Immature natural killer cell (primary cell): ENCODE results near the gene PEX3. TPM values are rescaled to one million over a fixed set of nuclear protein-coding genes. Genes with fewer than 3 reads are reported as not detected.
A peak's percentile ranks its signal among the peaks of the same experiment; 100 is the strongest.

Experiments
- DNase-seq, 3 donors: peaks; one replicate each; pipeline ENCODE4 v3.0.0; 2022; ENCODE audit warnings: mixed read lengths in 1 of 3
- H3K27ac Mint-ChIP-seq, 6 donors: one replicate each; pipeline ENCODE4 v1.8.0; 2020; ENCODE audit warnings: mixed read lengths in 6 of 6, mild to moderate bottlenecking in 5 of 6, inconsistent platforms in 4 of 6, moderate library complexity in 3 of 6
- H3K27me3 Mint-ChIP-seq, 3 donors: one replicate each; pipeline ENCODE4 v1.8.0; 2020 to 2021; ENCODE audit warnings: low read depth in 3 of 3, mild to moderate bottlenecking in 3 of 3, mixed read lengths in 3 of 3, moderate library complexity in 3 of 3, inconsistent platforms in 1 of 3
- H3K36me3 Mint-ChIP-seq, 3 donors: one replicate each; pipeline ENCODE4 v1.8.0; 2020; ENCODE audit warnings: mixed read lengths in 3 of 3, inconsistent platforms in 2 of 3, mild to moderate bottlenecking in 2 of 3
- H3K4me1 Mint-ChIP-seq, 2 donors: one replicate each; pipeline ENCODE4 v1.8.0; 2020; ENCODE audit warnings: inconsistent platforms in 2 of 2, mild to moderate bottlenecking in 2 of 2, mixed read lengths in 2 of 2, moderate library complexity in 1 of 2
- H3K4me3 Mint-ChIP-seq, 5 donors: one replicate each; pipeline ENCODE4 v1.8.0; 2020; ENCODE audit warnings: mild to moderate bottlenecking in 5 of 5, mixed read lengths in 5 of 5, inconsistent platforms in 3 of 5, moderate library complexity in 3 of 5
- H3K9me3 Mint-ChIP-seq, 6 donors: one replicate each; pipeline ENCODE4 v1.8.0; 2020; ENCODE audit warnings: mild to moderate bottlenecking in 6 of 6, mixed read lengths in 6 of 6, inconsistent platforms in 4 of 6, moderate library complexity in 3 of 6
- polyA plus RNA-seq, 3 donors: library from polyadenylated mRNA; unstranded; fragments of 300-500 nt; fragmentation: Illumina TruSeq; gene quantifications; one replicate each; pipeline ENCODE4 v1.2.3, GENCODE V29; 2021

PEX3 gene, protein sequence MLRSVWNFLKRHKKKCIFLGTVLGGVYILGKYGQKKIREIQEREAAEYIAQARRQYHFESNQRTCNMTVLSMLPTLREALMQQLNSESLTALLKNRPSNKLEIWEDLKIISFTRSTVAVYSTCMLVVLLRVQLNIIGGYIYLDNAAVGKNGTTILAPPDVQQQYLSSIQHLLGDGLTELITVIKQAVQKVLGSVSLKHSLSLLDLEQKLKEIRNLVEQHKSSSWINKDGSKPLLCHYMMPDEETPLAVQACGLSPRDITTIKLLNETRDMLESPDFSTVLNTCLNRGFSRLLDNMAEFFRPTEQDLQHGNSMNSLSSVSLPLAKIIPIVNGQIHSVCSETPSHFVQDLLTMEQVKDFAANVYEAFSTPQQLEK
- 10 to 100 TPM; 12.5 to 16.6 (median 14.2) TPM for polyA plus RNA-seq

GRCh38 chr6:143450453-143451371, at the start of gene PEX3, which contains the start of gene ADAT2:
TSS of gene PEX3 (plus strand) at chr6:143450805. CDS start at chr6:143451043, 238 bp downstream.
TSS of gene ADAT2 (minus strand) at chr6:143450695. CDS start at chr6:143450658, 37 bp downstream.
- Mint-ChIP-seq H3K27ac (peak within 1 kb of the TSS; percentile 89 to 97 (median 95)), H3K4me1 (peaks cover 35 to 52% of the 10 kb centered on the region in 2 donors)

GRCh38 chr6:143401068-143401446, 49.5 kb upstream of the PEX3 start:
- peaks cover 0 to 4% (median 4%) of the 10 kb centered on the region in 3 donors for H3K27me3 Mint-ChIP-seq
- DNase-seq = no peak
- peaks cover 43 to 57% of the 10 kb centered on the region in 2 donors for H3K4me1 Mint-ChIP-seq
- no peaks in the 10 kb centered on the region for H3K9me3 Mint-ChIP-seq
- H3K36me3 Mint-ChIP-seq = no peaks in the 10 kb centered on the region
- H3K27ac Mint-ChIP-seq = peak overlapping the region in 2 of 6 donors; percentile 45 to 54
- no peak overlapping the region for H3K4me3 Mint-ChIP-seq

More at GRCh38 chr6:143450453-143451371, at the start of gene PEX3, which contains the start of gene ADAT2:
- DNase-seq = peak; percentile 91 to 93 (median 92)
- peak within 1 kb of the TSS; percentile 93 to 100 (median 98) for H3K4me3 Mint-ChIP-seq
- H3K9me3 Mint-ChIP-seq = no peaks in the 10 kb centered on the region
- H3K27me3 Mint-ChIP-seq = peaks cover 3 to 10% (median 6%) of the 10 kb centered on the region in 3 donors
- no peaks in the 10 kb centered on the region for H3K36me3 Mint-ChIP-seq

DNA sequence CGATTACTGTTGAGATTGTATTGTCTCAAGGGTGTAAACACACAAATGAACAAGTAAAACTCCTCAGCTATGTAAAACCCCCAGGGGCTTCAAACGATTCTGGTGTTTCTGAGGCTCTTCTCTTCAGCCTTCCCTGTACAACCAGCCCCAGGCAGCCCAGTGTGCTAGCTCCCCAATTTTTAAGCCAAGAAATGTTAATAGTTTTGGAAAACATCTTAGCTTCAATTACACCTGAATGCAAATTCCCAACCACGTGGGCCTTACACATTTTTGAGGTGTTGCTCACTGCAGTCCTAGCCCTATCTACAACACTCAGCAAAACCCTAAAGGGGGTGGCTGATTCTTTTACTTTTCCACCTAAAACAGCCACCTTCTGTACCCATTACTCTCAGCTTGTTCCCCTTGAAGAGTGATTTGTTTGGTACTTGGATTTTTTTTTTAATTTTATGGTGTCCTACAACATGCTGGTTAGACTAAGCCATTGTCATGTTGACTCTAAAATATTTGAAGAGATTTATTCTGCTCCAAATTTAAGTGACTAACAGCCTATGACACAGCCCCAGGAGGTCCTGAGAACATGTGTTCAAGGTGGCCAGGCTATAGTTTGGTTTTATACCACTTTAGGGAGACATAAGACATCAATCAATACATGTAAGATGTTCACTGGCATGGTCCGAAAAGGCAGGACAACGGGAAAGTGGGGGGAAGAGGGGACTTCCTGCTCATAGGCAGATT, 48.8 kb upstream of the PEX3 start:
- no peaks in the 10 kb centered on the region for H3K9me3 Mint-ChIP-seq
- no peak overlapping the region for H3K4me3 Mint-ChIP-seq
- H3K36me3 Mint-ChIP-seq = no peaks in the 10 kb centered on the region
- peaks cover 36 to 50% of the 10 kb centered on the region in 2 donors for H3K4me1 Mint-ChIP-seq
- H3K27ac Mint-ChIP-seq = no peak overlapping the region
- no peak for DNase-seq
- peaks cover 0 to 6% (median 4%) of the 10 kb centered on the region in 3 donors for H3K27me3 Mint-ChIP-seq

- Mint-ChIP-seq H3K27ac (no peak overlapping the region), H3K4me3 (no peak overlapping the region), H3K27me3 (peaks cover 0 to 2% (median 0%) of the 10 kb centered on the region in 3 donors), H3K4me1 (peaks cover 26 to 40% of the 10 kb centered on the region in 2 donors), H3K36me3 (no peaks in the 10 kb centered on the region), H3K9me3 (no peaks in the 10 kb centered on the region)
- no peak for DNase-seq
Measured at GRCh38 chr6:143402721-143403336, 47.8 kb upstream of the PEX3 start.

- peaks cover 0 to 5% (median 0%) of the 10 kb centered on the region in 3 donors for H3K36me3 Mint-ChIP-seq
- H3K4me1 Mint-ChIP-seq = peaks cover 7 to 13% of the 10 kb centered on the region in 2 donors
- H3K4me3 Mint-ChIP-seq = no peak overlapping the region
- H3K27me3 Mint-ChIP-seq = peaks cover 0 to 2% (median 2%) of the 10 kb centered on the region in 3 donors
- no peak overlapping the region for H3K27ac Mint-ChIP-seq
- no peaks in the 10 kb centered on the region for H3K9me3 Mint-ChIP-seq
- DNase-seq = no peak
Measured at GRCh38 chr6:143405373-143406154, 45.0 kb upstream of the PEX3 start.

GRCh38 chr6:143406673-143407072, 43.9 kb upstream of the PEX3 start:
- Mint-ChIP-seq H3K9me3 (no peaks in the 10 kb centered on the region), H3K36me3 (peaks cover 0 to 5% (median 0%) of the 10 kb centered on the region in 3 donors)

DNA sequence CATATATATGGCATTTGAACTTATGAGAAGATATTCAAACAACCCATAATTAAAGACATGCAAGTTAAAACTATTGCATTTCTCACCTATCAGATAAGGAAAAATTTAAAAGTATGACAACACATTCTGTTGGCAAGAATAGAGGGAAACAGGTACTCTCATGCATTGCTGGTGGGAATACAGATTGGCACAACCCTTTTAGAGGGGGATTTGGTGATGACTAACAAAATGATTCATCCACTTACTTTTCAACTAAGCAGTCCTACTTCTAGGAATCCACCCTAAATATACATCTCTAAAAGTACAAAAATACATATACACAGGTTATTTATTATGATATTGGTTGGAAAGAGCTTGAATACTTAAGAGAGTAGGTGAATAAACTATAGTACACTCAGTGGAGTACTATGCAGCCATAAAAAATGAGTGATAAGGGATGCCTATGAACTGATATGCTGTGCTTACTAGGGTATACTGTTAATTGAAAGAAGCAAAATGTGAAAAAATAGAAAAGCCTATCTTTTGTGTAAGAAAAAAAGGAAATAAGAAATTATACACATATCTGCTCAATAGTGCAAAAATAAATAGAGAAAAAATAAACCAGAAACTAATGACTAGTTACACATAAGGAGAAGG, 42.3 kb upstream of the PEX3 start:
- no peak overlapping the region for H3K27ac Mint-ChIP-seq
- H3K36me3 Mint-ChIP-seq = peaks cover 0 to 5% (median 0%) of the 10 kb centered on the region in 3 donors
- H3K4me3 Mint-ChIP-seq = no peak overlapping the region
- H3K27me3 Mint-ChIP-seq = peaks cover 2 to 6% (median 4%) of the 10 kb centered on the region in 3 donors
- no peak for DNase-seq
- no peaks in the 10 kb centered on the region for H3K9me3 Mint-ChIP-seq
- H3K4me1 Mint-ChIP-seq = no peaks in the 10 kb centered on the region

More at GRCh38 chr6:143406673-143407072, 43.9 kb upstream of the PEX3 start:
- no peak overlapping the region for H3K4me3 Mint-ChIP-seq
- peaks cover 0 to 2% of the 10 kb centered on the region in 2 donors for H3K4me1 Mint-ChIP-seq
- DNase-seq = no peak
- H3K27ac Mint-ChIP-seq = no peak overlapping the region
- H3K27me3 Mint-ChIP-seq = peaks cover 0 to 3% (median 2%) of the 10 kb centered on the region in 3 donors

DNA sequence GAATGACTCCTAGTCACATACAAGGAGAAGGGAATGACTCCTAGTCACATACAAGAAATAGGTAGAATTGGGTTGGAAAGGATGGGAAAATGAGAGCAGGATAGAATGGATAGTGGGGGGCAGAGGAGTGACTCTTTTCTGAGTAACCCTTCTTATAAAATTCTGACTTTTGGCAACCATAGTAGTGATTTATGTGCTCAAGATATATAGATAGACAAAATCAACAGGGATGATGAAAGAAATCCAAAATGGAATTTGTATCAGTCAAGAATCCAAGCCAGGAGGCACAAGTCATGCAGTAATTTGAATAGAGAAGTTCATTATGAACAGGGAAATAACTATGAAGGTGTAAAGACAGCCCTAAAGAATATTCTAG, 41.8 kb upstream of the PEX3 start:
- DNase-seq = no peak
- Mint-ChIP-seq H3K36me3 (peaks cover 0 to 5% (median 0%) of the 10 kb centered on the region in 3 donors), H3K4me1 (no peaks in the 10 kb centered on the region), H3K27me3 (peaks cover 2 to 6% (median 4%) of the 10 kb centered on the region in 3 donors), H3K27ac (no peak overlapping the region), H3K9me3 (no peaks in the 10 kb centered on the region), H3K4me3 (no peak overlapping the region)

DNA sequence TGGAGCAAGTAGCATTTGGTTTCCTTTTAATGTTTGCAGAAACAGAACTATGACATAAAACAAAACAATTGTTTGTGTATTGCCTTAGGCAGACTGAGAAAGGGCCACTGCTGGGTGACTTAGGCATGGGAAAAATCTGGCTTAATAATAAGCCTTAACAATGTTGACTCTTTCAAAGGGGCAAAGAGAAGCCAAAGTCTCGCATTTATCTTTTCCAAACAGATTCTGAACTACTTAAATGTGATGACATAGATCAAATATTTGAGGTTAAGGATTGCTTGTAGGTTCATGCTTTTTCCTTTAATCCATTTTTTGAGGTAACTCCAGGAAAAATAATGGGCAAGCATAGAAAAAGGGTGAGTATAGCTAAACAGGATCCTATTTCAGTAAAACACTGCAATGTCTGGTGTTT, 39.7 kb upstream of the PEX3 start:
- H3K9me3 Mint-ChIP-seq = no peaks in the 10 kb centered on the region
- H3K27me3 Mint-ChIP-seq = peaks cover 2 to 6% (median 4%) of the 10 kb centered on the region in 3 donors
- no peak overlapping the region for H3K27ac Mint-ChIP-seq
- H3K4me3 Mint-ChIP-seq = no peak overlapping the region
- no peak for DNase-seq
- no peaks in the 10 kb centered on the region for H3K4me1 Mint-ChIP-seq
- peaks cover 0 to 5% (median 0%) of the 10 kb centered on the region in 3 donors for H3K36me3 Mint-ChIP-seq

DNA sequence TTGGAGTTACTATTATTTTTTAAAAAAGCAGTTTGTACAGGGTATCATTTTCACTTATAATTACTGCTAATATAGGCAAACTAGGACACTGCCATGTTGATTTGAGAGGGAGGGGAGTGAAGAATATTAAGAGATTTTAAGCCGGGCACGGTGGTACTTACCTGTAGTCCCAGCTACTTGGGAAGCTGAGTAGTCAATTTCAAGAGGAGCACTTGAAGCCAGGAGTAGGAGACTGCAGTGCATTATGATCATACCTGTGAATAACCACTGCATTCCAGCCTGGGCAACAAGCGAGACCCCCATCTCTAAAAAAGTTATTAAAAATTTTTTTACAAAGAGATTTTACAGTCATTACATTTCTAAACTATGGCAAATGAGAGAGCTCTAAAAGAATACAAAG, 35.8 kb upstream of the PEX3 start:
- H3K36me3 Mint-ChIP-seq = peaks cover 0 to 3% (median 0%) of the 10 kb centered on the region in 3 donors
- H3K27ac Mint-ChIP-seq = no peak overlapping the region
- peaks cover 0 to 4% (median 4%) of the 10 kb centered on the region in 3 donors for H3K27me3 Mint-ChIP-seq
- H3K4me3 Mint-ChIP-seq = no peak overlapping the region
- no peaks in the 10 kb centered on the region for H3K4me1 Mint-ChIP-seq
- H3K9me3 Mint-ChIP-seq = no peaks in the 10 kb centered on the region
- DNase-seq = no peak

- Mint-ChIP-seq H3K4me1 (no peaks in the 10 kb centered on the region), H3K4me3 (no peak overlapping the region), H3K36me3 (peaks cover 0 to 6% (median 0%) of the 10 kb centered on the region in 3 donors), H3K27me3 (no peaks in the 10 kb centered on the region), H3K27ac (no peak overlapping the region), H3K9me3 (no peaks in the 10 kb centered on the region)
- no peak for DNase-seq
Measured at GRCh38 chr6:143419526-143419925, 31.1 kb upstream of the PEX3 start.

DNA sequence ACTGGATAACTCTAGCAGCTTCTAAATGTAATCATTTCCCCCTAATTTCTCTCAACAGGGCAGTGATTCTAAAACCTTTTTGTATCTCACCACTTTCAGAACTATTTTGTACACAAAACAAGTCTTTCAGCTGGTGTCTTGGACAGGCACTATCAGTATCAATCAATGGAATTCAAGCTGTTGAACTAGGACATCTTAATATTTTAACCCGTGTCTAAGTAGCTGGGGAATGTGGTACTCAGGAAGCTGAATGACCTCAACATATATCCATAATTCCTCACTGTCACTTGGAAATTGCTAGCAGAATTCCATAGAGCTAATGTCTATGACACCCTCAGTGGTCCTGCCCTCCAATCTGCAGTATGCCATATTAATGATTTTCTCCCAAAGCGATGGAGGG, 24.6 kb upstream of the PEX3 start:
- no peak for DNase-seq
- Mint-ChIP-seq H3K27ac (no peak overlapping the region), H3K36me3 (peaks cover 0 to 8% (median 3%) of the 10 kb centered on the region in 3 donors), H3K4me3 (no peak overlapping the region), H3K4me1 (no peaks in the 10 kb centered on the region), H3K9me3 (no peaks in the 10 kb centered on the region), H3K27me3 (no peaks in the 10 kb centered on the region)
